Astrocyte (in vitro differentiated cells and primary cell): ENCODE results near the gene NDUFC2.
A peak's percentile ranks its signal among the peaks of the same experiment; 100 is the strongest.

ENCODE experiments used
- CTCF ChIP-seq: IDR thresholded peaks from 2 replicates; pipeline ENCODE4 v1.5.1; 2011; ENCODE audit warnings: low read depth, mild to moderate bottlenecking, inconsistent platforms, low read length, moderate library complexity; ENCODE audit not compliant: insufficient read depth
- EZH2 ChIP-seq: IDR thresholded peaks from 2 replicates; pipeline ENCODE4 v1.6.1; 2012; ENCODE audit warnings: mild to moderate bottlenecking, low read length, inconsistent platforms; ENCODE audit not compliant: insufficient read depth

DNA sequence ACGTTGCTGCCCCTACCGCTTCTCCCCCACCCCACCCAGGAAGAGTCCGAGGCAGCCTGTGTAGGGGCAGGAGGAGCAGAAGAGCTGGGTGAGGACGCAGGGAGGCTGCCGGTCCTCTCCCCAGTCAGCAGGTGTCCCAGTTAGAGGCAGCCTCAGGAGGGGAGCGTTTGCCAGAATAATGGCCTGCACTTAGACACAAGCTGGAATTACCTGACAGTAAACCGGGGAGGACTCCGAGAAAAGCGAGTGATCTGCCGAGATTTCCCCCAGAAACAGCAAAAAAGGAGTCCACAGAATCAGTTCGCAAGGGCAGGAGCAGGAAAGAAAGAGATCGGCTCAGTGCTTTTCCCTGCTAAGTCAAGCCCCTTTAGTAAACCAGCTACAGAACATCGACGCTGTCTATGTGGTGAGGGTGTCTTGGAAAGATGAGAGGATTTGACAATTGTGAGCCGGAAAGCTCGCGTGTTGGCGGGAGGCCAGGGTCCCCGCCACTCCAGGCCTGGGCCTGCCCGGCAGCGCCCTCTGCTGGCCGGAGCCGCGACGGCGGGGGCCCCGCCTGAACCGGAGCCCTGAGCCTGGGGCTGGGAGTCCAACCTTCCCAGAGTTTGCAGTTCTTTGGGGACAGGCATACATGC, 33.7 kb downstream of the NDUFC2 start:
- peak; percentile 90 for TF ChIP-seq CTCF
- TF ChIP-seq EZH2, result no peak
